HG03280 (cell line): ENCODE data around the gene ZNF275.
A peak's percentile ranks its signal among the peaks of the same experiment; 100 is the strongest.
"Not testable (repeated sequence)": the region's sequence is repeated elsewhere in the genome, so short reads cannot be mapped to it uniquely, and the experiment has no call there.

ENCODE experiments used
- ATAC-seq: cut with Tn5 transposase; IDR thresholded peaks from one replicate; pipeline ENCODE4 v1.9.1; 2021; ENCODE audit warnings: mild to moderate bottlenecking, moderate library complexity; ENCODE audit not compliant: unreplicated experiment

ZNF275 gene

GRCh38 chrX:153386097-153386496 is 52.1 kb downstream of the ZNF275 start:
- ATAC-seq = no peak

DNA sequence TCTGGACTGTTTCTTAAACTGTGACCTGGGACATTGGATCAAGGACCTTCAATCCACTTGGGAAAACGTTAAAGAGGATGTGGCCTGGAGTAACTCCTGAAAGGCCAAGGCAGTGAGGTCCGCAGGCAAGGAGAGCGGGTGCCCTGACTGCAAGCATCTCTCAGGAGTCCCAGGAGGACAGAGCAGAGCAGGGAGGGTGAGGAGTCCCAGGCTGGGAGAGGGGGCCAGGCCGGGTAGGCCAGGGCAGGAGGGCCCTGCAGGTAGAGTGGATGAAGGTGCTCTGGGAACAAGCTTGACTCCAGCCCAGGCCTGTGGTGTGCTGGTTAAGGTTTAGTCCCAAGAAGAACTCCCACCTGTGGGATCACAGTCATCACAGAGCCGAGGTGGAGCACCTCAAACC is 53.4 kb downstream of the ZNF275 start:
- ATAC-seq = no peak

DNA sequence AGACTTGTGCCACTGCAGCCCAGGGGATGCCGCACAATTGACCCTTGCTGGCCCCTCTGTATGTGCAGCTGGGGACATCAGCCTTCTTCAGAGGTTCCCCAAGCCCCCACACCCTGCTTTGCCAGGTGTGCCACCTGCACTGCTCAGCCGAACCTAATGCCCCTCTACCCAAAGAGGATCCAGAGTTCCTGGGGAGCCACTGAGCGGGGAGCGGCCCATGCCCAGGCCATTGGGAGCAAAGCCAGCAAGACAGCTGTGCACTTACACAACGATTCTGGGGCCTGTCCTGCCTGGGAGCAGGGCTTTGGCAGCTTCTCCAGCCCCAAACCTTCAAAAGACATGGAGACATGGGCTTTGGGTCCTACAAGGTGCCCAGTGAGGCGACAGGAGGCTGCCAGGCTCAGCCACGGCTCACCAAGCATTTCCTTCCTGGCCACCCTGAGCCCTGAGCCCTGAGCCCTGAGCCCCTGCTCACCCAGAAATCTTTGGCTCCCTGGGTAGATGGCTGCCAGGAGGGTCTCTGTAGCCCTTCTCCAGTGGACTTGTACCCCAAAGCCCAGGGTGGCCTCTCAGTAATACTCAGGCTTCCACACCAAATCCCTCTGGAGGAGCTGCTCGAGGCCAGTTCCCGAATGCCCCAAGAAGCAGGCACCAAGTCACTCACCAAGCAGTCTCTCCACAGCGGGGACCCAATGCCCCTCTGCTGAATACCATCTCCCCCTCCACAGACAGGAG is 54.2 kb downstream of the ZNF275 start:
- no peak for ATAC-seq

- no peak for ATAC-seq
Measured at GRCh38 chrX:153388722-153389459, 54.9 kb downstream of the ZNF275 start.

DNA sequence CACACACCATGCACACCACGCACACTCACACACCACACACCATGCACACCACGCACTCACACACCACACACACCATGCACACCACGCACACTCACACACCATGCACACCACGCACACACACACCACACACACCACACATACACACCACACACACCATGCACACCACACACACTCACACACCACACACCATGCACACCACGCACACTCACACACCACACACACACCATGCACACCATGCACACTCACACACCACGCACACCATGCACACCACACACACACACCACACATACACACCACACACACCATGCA is 55.5 kb downstream of the ZNF275 start:
- ATAC-seq = not testable (repeated sequence)

- ATAC-seq = no peak
Measured at GRCh38 chrX:153392642-153393321, 58.8 kb downstream of the ZNF275 start.

DNA sequence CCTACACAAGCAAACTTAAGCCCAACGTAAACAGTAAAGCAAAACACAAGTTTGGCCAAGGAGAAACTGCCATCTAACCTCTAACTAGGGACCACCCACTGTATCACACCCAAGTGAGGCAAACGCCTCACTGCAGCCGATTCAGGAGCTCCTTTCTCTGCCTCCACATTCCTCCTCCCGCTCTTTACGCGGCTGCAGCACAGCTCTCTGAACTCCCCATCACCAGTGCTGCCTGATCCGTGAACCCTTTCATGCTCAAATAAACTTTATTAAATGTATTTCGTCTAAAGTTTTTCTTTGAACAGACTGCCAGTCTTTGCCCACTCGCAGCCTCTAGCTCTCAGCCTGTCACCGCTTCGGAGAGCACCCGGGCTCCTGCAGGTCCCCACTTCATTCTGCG is 60.7 kb downstream of the ZNF275 start:
- ATAC-seq = no peak

GRCh38 chrX:153395613-153396319 is 61.8 kb downstream of the ZNF275 start:
- no peak for ATAC-seq

GRCh38 chrX:153396320-153397195 is 62.6 kb downstream of the ZNF275 start:
- ATAC-seq = no peak

GRCh38 chrX:153397256-153397960 is 63.5 kb downstream of the ZNF275 start:
- ATAC-seq = no peak

- ATAC-seq = no peak
Measured at GRCh38 chrX:153398275-153398960, 64.5 kb downstream of the ZNF275 start.

GRCh38 chrX:153400146-153401132 is 66.5 kb downstream of the ZNF275 start:
- peak; percentile 50 for ATAC-seq

DNA sequence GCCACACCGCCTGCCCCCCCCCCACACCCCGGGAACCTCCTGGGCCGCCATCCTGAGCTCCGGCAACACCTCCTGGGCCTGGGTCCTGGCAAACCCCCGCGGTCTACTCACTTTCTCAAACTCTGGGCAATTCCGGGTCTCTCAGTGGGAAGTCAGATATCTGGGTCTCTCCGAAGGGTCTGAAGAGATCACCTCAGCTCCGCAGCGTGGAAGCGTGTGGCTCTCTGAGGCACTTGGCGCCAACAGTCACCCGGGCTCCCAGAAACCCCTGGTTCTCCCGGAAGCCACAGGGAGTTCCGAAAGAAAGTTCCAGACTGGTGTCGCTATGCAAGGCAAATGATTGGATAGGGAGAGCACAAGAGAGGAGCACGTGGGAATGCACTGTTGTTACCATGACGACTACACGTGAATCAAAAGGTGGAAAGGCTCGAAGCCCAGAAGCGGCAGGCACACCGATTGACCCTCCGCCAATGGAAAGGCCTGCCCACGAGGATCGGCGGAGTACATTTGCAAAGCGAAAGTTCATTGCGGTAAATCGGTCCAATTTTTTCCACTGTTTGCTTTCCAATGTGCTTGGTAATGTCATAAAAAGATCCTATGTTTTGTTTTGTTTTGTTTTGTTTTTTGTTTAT is 67.3 kb downstream of the ZNF275 start, which contains the start of gene PNMA6E:
PNMA6E (minus strand) TSS at position 218 of the 632 bp plus-strand sequence. CDS start 2,501 bp downstream, outside the sequence.
- no peak for ATAC-seq
